Liver (tissue), 3 donors: ENCODE measurements around the gene GPR18.

ENCODE experiments used
- JUND ChIP-seq, 2 donors: IDR thresholded peaks; 2 replicates each; pipeline ENCODE4 v1.6.1; 2016; ENCODE audit warnings: antibody characterized with exemption in 2 of 2
- NR2F2 ChIP-seq: IDR thresholded peaks from 2 replicates; pipeline ENCODE4 v1.6.1; 2016; ENCODE audit warnings: antibody characterized with exemption
- RXRA ChIP-seq, 2 donors: IDR thresholded peaks; 2 replicates each; pipeline ENCODE4 v1.6.1; 2017 to 2018; ENCODE audit warnings: antibody characterized with exemption in 2 of 2, mild to moderate bottlenecking in 1 of 2
- TF ChIP-seq, protein P1 (sequence below): fragments of 150-350 bp; IDR thresholded peaks from 2 replicates; pipeline ENCODE4 v1.5.1; 2017; ENCODE audit warnings: improper control_type of control experiment, low read depth, low read length; ENCODE audit not compliant: missing input control
- TF ChIP-seq, protein P2 (sequence below): IDR thresholded peaks from 2 replicates; pipeline ENCODE4 v1.6.1; 2016; ENCODE audit warnings: antibody characterized with exemption
- TF ChIP-seq, protein P3 (sequence below): IDR thresholded peaks from 2 replicates; pipeline ENCODE4 v1.6.1; 2016; ENCODE audit warnings: antibody characterized with exemption, mild to moderate bottlenecking
- donor health status: healthy.
- donor health status: healthy.

DNA sequence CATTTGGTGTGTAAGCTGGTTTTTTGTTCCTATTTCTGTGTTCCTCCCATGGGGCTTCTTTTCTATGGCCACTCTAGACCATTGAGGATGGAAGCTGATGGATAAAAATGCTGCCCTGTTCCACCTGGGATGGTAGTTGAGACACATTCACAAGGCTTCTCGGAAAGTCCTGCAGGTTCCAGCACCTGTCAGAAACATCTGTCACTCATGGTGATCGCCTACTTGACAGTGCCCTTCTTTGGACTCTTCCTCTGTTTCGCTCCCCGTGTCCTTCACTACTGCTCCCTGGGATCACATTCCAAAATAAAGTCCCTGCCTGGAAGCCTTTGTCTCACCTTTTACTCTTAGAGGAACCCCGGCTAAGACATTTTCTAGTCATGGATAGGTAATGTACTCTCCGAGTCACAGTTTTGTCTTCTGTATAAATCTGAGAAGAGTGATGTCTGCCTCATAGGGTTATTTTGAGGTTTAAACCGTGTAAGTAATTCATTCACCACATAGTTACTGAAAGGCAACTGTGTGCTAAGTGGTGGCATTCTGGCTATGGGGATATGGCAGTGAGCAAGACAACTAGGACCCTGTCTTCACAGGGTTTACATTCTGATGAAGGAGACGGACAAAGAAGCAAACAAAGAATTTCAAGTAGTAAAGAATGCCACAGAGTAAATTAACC is 36.5 kb downstream of the GPR18 start:
- TF ChIP-seq, protein P1, sequence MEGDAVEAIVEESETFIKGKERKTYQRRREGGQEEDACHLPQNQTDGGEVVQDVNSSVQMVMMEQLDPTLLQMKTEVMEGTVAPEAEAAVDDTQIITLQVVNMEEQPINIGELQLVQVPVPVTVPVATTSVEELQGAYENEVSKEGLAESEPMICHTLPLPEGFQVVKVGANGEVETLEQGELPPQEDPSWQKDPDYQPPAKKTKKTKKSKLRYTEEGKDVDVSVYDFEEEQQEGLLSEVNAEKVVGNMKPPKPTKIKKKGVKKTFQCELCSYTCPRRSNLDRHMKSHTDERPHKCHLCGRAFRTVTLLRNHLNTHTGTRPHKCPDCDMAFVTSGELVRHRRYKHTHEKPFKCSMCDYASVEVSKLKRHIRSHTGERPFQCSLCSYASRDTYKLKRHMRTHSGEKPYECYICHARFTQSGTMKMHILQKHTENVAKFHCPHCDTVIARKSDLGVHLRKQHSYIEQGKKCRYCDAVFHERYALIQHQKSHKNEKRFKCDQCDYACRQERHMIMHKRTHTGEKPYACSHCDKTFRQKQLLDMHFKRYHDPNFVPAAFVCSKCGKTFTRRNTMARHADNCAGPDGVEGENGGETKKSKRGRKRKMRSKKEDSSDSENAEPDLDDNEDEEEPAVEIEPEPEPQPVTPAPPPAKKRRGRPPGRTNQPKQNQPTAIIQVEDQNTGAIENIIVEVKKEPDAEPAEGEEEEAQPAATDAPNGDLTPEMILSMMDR = no peak
- TF ChIP-seq RXRA (IDR thresholded peaks at IDR 0.05) = no peak
- TF ChIP-seq, protein P2, sequence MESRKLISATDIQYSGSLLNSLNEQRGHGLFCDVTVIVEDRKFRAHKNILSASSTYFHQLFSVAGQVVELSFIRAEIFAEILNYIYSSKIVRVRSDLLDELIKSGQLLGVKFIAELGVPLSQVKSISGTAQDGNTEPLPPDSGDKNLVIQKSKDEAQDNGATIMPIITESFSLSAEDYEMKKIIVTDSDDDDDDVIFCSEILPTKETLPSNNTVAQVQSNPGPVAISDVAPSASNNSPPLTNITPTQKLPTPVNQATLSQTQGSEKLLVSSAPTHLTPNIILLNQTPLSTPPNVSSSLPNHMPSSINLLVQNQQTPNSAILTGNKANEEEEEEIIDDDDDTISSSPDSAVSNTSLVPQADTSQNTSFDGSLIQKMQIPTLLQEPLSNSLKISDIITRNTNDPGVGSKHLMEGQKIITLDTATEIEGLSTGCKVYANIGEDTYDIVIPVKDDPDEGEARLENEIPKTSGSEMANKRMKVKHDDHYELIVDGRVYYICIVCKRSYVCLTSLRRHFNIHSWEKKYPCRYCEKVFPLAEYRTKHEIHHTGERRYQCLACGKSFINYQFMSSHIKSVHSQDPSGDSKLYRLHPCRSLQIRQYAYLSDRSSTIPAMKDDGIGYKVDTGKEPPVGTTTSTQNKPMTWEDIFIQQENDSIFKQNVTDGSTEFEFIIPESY = no peak
- no peak for TF ChIP-seq NR2F2
- TF ChIP-seq JUND (IDR thresholded peaks at IDR 0.05) = no peak
- TF ChIP-seq, protein P3, sequence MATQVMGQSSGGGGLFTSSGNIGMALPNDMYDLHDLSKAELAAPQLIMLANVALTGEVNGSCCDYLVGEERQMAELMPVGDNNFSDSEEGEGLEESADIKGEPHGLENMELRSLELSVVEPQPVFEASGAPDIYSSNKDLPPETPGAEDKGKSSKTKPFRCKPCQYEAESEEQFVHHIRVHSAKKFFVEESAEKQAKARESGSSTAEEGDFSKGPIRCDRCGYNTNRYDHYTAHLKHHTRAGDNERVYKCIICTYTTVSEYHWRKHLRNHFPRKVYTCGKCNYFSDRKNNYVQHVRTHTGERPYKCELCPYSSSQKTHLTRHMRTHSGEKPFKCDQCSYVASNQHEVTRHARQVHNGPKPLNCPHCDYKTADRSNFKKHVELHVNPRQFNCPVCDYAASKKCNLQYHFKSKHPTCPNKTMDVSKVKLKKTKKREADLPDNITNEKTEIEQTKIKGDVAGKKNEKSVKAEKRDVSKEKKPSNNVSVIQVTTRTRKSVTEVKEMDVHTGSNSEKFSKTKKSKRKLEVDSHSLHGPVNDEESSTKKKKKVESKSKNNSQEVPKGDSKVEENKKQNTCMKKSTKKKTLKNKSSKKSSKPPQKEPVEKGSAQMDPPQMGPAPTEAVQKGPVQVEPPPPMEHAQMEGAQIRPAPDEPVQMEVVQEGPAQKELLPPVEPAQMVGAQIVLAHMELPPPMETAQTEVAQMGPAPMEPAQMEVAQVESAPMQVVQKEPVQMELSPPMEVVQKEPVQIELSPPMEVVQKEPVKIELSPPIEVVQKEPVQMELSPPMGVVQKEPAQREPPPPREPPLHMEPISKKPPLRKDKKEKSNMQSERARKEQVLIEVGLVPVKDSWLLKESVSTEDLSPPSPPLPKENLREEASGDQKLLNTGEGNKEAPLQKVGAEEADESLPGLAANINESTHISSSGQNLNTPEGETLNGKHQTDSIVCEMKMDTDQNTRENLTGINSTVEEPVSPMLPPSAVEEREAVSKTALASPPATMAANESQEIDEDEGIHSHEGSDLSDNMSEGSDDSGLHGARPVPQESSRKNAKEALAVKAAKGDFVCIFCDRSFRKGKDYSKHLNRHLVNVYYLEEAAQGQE = no peak
